Epithelial cell of esophagus (primary cell): ENCODE results near the gene POLR1F.
A peak's percentile ranks its signal among the peaks of the same experiment; 100 is the strongest.

Experiments
- DNase-seq: peaks from one replicate; pipeline ENCODE4 v3.0.0; 2010; ENCODE audit warnings: low read depth
- H3K4me3 ChIP-seq: 2 replicates; pipeline ENCODE4 v1.5.1; 2011; ENCODE audit warnings: mild to moderate bottlenecking, low read length, control low read depth
- CTCF ChIP-seq: IDR thresholded peaks from 2 replicates; pipeline ENCODE4 v1.5.1; 2011; ENCODE audit warnings: low read depth, mild to moderate bottlenecking, low read length, control low read depth, inconsistent platforms; ENCODE audit not compliant: insufficient read depth; ENCODE audit errors: missing control alignments

Gene POLR1F

GRCh38 chr7:19708397-19709248, at the start of gene POLR1F:
Gene POLR1F, minus strand, starts transcription at chr7:19709037. Its CDS starts 21 bp downstream, at chr7:19709016.
- H3K4me3 ChIP-seq = peak within 1 kb of the TSS; percentile 95
- peak; percentile 92 for TF ChIP-seq CTCF

GRCh38 chr7:19754521-19755116, 45.8 kb upstream of the POLR1F start:
- DNase-seq = peak; percentile 52
- H3K4me3 ChIP-seq = no peak overlapping the region
- TF ChIP-seq CTCF = peak; percentile 64

More at GRCh38 chr7:19708397-19709248, at the start of gene POLR1F:
- peak; percentile 96 for DNase-seq

- TF ChIP-seq CTCF = no peak
- no peak overlapping the region for H3K4me3 ChIP-seq
- DNase-seq = no peak
These were observed 43.2 kb upstream of the POLR1F start for GRCh38 chr7:19752020-19752419.

- no peak for TF ChIP-seq CTCF
- peak; percentile 73 for DNase-seq
These were observed 40.8 kb upstream of the POLR1F start for GRCh38 chr7:19749658-19750057.

GRCh38 chr7:19747740-19748339, 39.0 kb upstream of the POLR1F start:
- peak; percentile 54 for TF ChIP-seq CTCF
- H3K4me3 ChIP-seq = no peak overlapping the region
- DNase-seq = peak; percentile 54

More at GRCh38 chr7:19749658-19750057, 40.8 kb upstream of the POLR1F start:
- H3K4me3 ChIP-seq = no peak overlapping the region

- DNase-seq = no peak
- no peak for TF ChIP-seq CTCF
- H3K4me3 ChIP-seq = no peak overlapping the region
These were observed 35.2 kb upstream of the POLR1F start for GRCh38 chr7:19744075-19744474.

GRCh38 chr7:19728716-19729115, 19.9 kb upstream of the POLR1F start:
- no peak for DNase-seq
- TF ChIP-seq CTCF = no peak
- H3K4me3 ChIP-seq = no peak overlapping the region
